Neural cell (in vitro differentiated cells): Measurements from ENCODE around the gene ENTREP3.

Experiments used
- CTCF ChIP-seq: fragments of 450-650 bp; IDR thresholded peaks from 2 replicates; pipeline ENCODE4 v1.5.1; 2014; ENCODE audit warnings: antibody characterized with exemption, mild to moderate bottlenecking, moderate library complexity; ENCODE audit not compliant: poor library complexity, severe bottlenecking
- EP300 ChIP-seq: fragments of 450-650 bp; conservative IDR thresholded peaks from 2 replicates; pipeline ENCODE4 v1.6.1; 2014; ENCODE audit warnings: antibody characterized with exemption, mild to moderate bottlenecking, moderate library complexity; ENCODE audit not compliant: poor library complexity, severe bottlenecking
- EZH2 ChIP-seq: fragments of 200-600, 300-800 bp; shearing (Covaris generic), sonication (generic); IDR thresholded peaks from 2 replicates; pipeline ENCODE4 v1.6.1; 2014; ENCODE audit warnings: antibody characterized with exemption, low read length, borderline replicate concordance, mild to moderate bottlenecking; ENCODE audit not compliant: insufficient read depth, poor library complexity, severe bottlenecking
- MXI1 ChIP-seq: fragments of 450-650 bp; conservative IDR thresholded peaks from 2 replicates; pipeline ENCODE4 v1.6.1; 2014; ENCODE audit warnings: antibody characterized with exemption, mild to moderate bottlenecking; ENCODE audit not compliant: poor library complexity, severe bottlenecking
- POLR2AphosphoS5 ChIP-seq: IDR thresholded peaks from 2 replicates; pipeline ENCODE4 v1.6.1; 2012
- REST ChIP-seq: IDR thresholded peaks from 2 replicates; pipeline ENCODE4 v1.6.1; 2012; ENCODE audit warnings: borderline replicate concordance
- SMC3 ChIP-seq: fragments of 450-650 bp; conservative IDR thresholded peaks from 2 replicates; pipeline ENCODE4 v1.6.1; 2014; ENCODE audit warnings: antibody characterized with exemption, mild to moderate bottlenecking, moderate library complexity; ENCODE audit not compliant: poor library complexity

GRCh38 chr1:155301342-155301841, 46.1 kb upstream of the ENTREP3 start, which contains the start of gene PKLR:
- TF ChIP-seq EZH2 (no peak), CTCF (no peak), REST (no peak), POLR2AphosphoS5 (no peak), SMC3 (no peak), MXI1 (no peak), EP300 (no peak)
